ENCODE data around the gene NPBWR2. TPM values are rescaled to one million over a fixed set of nuclear protein-coding genes. Genes with fewer than 3 reads are reported as not detected.
A peak's percentile ranks its signal among the peaks of the same experiment; 100 is the strongest.

The NPBWR2 gene
- total RNA-seq, 3 donors from 2014 or later (not counting 1 experiment from before 2014, with no cell fraction given) = not detected

DNA sequence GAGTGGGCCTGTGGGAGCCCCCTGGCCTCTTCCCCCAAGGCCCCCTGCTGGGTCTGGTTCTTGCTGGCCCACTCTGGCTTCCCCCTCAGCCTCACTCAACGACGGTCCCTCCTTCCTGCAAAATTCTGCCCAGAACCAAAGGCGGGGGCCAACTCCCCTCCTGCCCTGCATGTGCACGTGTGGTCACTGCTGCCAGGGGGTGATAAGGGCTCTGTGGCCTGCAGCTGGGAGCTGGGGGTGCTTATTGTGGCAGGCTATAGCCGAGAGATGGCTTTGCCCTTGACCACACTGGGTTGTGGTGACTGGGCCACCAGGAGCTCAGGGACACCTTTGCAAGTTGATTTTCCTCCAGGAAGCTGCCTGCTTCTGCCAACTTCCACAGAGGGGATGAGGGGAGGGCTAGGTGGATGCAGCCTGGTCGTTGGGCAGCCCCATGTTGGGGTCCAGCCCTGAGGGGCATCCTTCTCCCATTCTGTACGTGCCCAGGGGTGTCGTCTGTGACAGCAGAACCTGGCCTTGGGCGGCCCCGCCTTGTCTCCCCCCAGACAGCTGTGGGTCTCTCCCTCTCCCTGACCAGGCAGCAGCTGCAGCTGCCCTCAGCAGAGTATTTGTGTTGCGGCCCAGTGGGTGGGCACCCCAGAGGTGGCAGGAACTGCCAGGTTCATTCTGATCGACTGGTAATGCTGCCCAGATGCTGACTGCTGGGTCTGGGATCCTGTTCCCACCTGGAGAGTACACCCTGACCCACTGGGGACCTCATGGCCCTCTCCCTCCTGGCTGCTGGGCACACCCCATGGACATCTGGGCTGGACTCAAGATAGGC lies 38.8 kb downstream of the NPBWR2 start:
- H3K9me3 Mint-ChIP-seq = no peaks in the 10 kb centered on the region
- Histone ChIP-seq H3K27me3 (ENCODE audit: control insufficient read depth, insufficient read depth, low read length) (no peaks in the 10 kb centered on the region), H3K9me3 (ENCODE audit: control insufficient read depth, insufficient read depth, low read length) (no peaks in the 10 kb centered on the region), H3K4me3 (ENCODE audit: low read length) (no peak overlapping the region), H3K4me1 (ENCODE audit: control insufficient read depth, insufficient read depth, low read length) (peaks cover 65% of the 10 kb centered on the region), H3K36me3 (ENCODE audit: control insufficient read depth, insufficient read depth, low read length) (peaks cover 19% of the 10 kb centered on the region), H3K27ac (ENCODE audit: low read length) (no peak overlapping the region)
- H3K27ac Mint-ChIP-seq = no peak overlapping the region
- 60% methylated on average over 12 of the region's 12 CpGs for WGBS (ENCODE audit: insufficient coverage)
- peaks cover 29 to 59% of the 10 kb centered on the region in 2 donors for H3K4me1 Mint-ChIP-seq
- no peak for DNase-seq
- no peaks in the 10 kb centered on the region for H3K27me3 Mint-ChIP-seq (ENCODE audit: low read depth in 2 of 2)
- H3K36me3 Mint-ChIP-seq = no peaks in the 10 kb centered on the region
- H3K4me3 Mint-ChIP-seq = no peak overlapping the region
- TF ChIP-seq, protein P1, sequence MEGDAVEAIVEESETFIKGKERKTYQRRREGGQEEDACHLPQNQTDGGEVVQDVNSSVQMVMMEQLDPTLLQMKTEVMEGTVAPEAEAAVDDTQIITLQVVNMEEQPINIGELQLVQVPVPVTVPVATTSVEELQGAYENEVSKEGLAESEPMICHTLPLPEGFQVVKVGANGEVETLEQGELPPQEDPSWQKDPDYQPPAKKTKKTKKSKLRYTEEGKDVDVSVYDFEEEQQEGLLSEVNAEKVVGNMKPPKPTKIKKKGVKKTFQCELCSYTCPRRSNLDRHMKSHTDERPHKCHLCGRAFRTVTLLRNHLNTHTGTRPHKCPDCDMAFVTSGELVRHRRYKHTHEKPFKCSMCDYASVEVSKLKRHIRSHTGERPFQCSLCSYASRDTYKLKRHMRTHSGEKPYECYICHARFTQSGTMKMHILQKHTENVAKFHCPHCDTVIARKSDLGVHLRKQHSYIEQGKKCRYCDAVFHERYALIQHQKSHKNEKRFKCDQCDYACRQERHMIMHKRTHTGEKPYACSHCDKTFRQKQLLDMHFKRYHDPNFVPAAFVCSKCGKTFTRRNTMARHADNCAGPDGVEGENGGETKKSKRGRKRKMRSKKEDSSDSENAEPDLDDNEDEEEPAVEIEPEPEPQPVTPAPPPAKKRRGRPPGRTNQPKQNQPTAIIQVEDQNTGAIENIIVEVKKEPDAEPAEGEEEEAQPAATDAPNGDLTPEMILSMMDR (IDR thresholded peaks at IDR 0.05) = no peak
- intact Hi-C loops (cut with micrococcal nuclease) = no loop called here
- no peak for ATAC-seq

DNA sequence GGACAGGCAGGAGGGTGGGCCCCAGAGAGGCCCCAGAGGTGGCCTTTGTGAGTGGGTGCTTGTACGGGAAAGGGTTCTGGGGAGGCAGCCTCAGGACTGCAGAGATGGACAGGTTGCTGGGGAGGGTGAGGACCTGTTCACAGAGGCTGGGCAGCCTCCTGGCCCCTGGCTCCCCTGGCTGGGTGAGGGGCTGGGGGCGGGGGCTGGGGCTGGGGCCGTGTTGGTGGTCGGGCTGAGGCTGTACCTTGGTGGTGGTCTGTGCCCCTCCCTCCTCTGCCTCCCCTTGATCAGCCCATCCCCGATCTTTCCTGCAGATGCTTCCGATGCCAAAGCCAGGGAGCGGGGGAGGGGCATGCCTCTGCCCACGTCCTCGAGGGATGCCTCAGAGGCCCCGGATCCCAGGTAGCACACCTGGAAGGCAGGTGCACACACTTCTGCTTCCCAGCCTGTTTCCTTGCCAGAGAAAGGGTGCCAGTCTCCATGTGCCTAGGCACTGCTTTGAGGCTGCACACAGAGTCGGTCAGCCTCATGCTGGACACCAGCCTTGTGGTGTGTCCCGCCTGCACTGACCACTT lies 39.5 kb downstream of the NPBWR2 start:
- WGBS (ENCODE audit: insufficient coverage) = 69% methylated on average over 12 of the region's 12 CpGs
- H3K4me1 ChIP-seq (ENCODE audit: control insufficient read depth, insufficient read depth, low read length) = peaks cover 70% of the 10 kb centered on the region
- H3K4me3 ChIP-seq (ENCODE audit: low read length) = no peak overlapping the region
- H3K27ac Mint-ChIP-seq = peak overlapping the region in 1 of 2 donors; percentile 87
- TF ChIP-seq, protein P1 (IDR thresholded peaks at IDR 0.05) = no peak
- H3K27me3 ChIP-seq (ENCODE audit: control insufficient read depth, insufficient read depth, low read length) = no peaks in the 10 kb centered on the region
- no peaks in the 10 kb centered on the region for H3K27me3 Mint-ChIP-seq (ENCODE audit: low read depth in 2 of 2)
- no peak overlapping the region for H3K27ac ChIP-seq (ENCODE audit: low read length)
- DNase-seq (no peak), ATAC-seq (no peak)
- H3K36me3 Mint-ChIP-seq = no peaks in the 10 kb centered on the region
- intact Hi-C loops (cut with micrococcal nuclease) = no loop called here
- H3K36me3 ChIP-seq (ENCODE audit: control insufficient read depth, insufficient read depth, low read length) = peaks cover 11% of the 10 kb centered on the region
- peaks cover 30 to 64% of the 10 kb centered on the region in 2 donors for H3K4me1 Mint-ChIP-seq
- H3K9me3 Mint-ChIP-seq = no peaks in the 10 kb centered on the region
- H3K4me3 Mint-ChIP-seq = peak overlapping the region; percentile 21
- H3K9me3 ChIP-seq (ENCODE audit: control insufficient read depth, insufficient read depth, low read length) = no peaks in the 10 kb centered on the region

DNA sequence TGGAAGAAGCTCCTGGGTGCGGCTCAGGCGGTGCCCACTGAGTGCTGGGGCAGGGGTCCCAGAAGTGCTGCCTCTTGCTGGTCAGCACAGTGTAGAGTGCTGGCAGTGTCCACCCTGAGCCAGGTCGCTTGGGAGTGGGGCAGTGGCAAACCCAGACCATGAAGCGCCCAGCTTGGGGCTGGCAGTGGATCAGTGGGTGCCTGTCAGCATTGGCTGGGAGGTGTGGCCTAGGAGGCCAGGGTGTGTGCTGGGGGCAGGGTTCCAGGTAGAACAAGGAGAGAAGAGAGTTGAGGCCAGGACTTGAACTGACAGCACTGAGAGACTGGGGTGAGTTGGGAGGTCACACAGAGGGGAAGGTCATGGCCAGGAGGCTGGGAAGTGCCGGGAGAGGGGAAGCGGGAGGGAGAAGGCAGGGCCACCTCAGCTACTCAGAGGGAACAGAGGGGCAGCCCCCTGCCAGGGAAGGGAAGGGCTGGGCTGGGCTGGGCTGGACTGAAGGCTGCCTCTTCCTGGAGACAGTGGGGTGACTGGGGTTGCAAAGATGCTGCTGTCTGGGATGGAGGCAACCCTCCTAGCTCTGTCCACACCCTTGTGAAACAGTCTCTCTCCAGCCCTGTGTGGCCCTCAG lies 40.2 kb downstream of the NPBWR2 start:
- H3K36me3 ChIP-seq (ENCODE audit: control insufficient read depth, insufficient read depth, low read length) = peaks cover 6% of the 10 kb centered on the region
- ATAC-seq (no peak), DNase-seq (no peak)
- H3K4me3 ChIP-seq (ENCODE audit: low read length) = no peak overlapping the region
- H3K4me1 ChIP-seq (ENCODE audit: control insufficient read depth, insufficient read depth, low read length) = peaks cover 77% of the 10 kb centered on the region
- WGBS (ENCODE audit: insufficient coverage) = 94% methylated on average over 6 of the region's 6 CpGs
- intact Hi-C loops (cut with micrococcal nuclease) = no loop called here
- Mint-ChIP-seq H3K9me3 (no peaks in the 10 kb centered on the region), H3K27ac (peak overlapping the region in 1 of 2 donors; percentile 87), H3K36me3 (no peaks in the 10 kb centered on the region), H3K4me1 (peaks cover 30 to 63% of the 10 kb centered on the region in 2 donors), H3K4me3 (peak overlapping the region; percentile 21), H3K27me3 (ENCODE audit: low read depth in 2 of 2) (no peaks in the 10 kb centered on the region)
- no peaks in the 10 kb centered on the region for H3K27me3 ChIP-seq (ENCODE audit: control insufficient read depth, insufficient read depth, low read length)
- no peak overlapping the region for H3K27ac ChIP-seq (ENCODE audit: low read length)
- TF ChIP-seq, protein P1 (IDR thresholded peaks at IDR 0.05) = no peak
- no peaks in the 10 kb centered on the region for H3K9me3 ChIP-seq (ENCODE audit: control insufficient read depth, insufficient read depth, low read length)

Data from natural killer cell (primary cell).